SU-DHL-6 (cell line): Measurements from ENCODE around the gene SHD.

Experiments used
- H2AFZ ChIP-seq: fragments of 200-600 bp; sonication (generic); 2 replicates; pipeline ENCODE4 v1.6.1; 2014; ENCODE audit warnings: low read depth, mild to moderate bottlenecking, moderate library complexity, mixed read lengths, antibody characterized with exemption, low read length; ENCODE audit not compliant: severe bottlenecking
- H3F3A ChIP-seq: fragments of 200-600 bp; shearing (Covaris generic); 2 replicates; pipeline ENCODE4 v1.6.0; 2016; ENCODE audit warnings: antibody characterized with exemption, mild to moderate bottlenecking; ENCODE audit not compliant: insufficient read depth
- H3K27ac ChIP-seq: fragments of 200-600 bp; sonication (generic); 2 replicates; pipeline ENCODE4 v1.5.1; 2016; ENCODE audit warnings: low read depth, mild to moderate bottlenecking, low read length, moderate library complexity, mixed read lengths
- H3K27me3 ChIP-seq: fragments of 200-600 bp; sonication (generic), shearing (Covaris generic); 2 replicates; pipeline ENCODE4 v1.6.0; 2014; ENCODE audit warnings: mild to moderate bottlenecking, low read length
- H3K36me3 ChIP-seq: fragments of 200-600 bp; sonication (generic); 2 replicates; pipeline ENCODE4 v1.6.1; 2014; ENCODE audit warnings: mild to moderate bottlenecking, low read length, mixed read lengths
- H3K4me2 ChIP-seq: fragments of 300-600, 200-600 bp; shearing (Covaris generic), sonication (generic); 2 replicates; pipeline ENCODE4 v1.6.0; 2014; ENCODE audit warnings: low read length, low read depth, mild to moderate bottlenecking; ENCODE audit not compliant: poor library complexity, severe bottlenecking
- H3K4me3 ChIP-seq: fragments of 200-600 bp; sonication (generic); 2 replicates; pipeline ENCODE4 v1.5.1; 2014; ENCODE audit warnings: antibody characterized with exemption, low read length, mild to moderate bottlenecking, mixed read lengths; ENCODE audit not compliant: insufficient read depth, poor library complexity, severe bottlenecking
- H3K79me2 ChIP-seq: fragments of 200-600 bp; sonication (generic); 2 replicates; pipeline ENCODE4 v1.6.1; 2014; ENCODE audit warnings: mild to moderate bottlenecking, low read length, moderate library complexity; ENCODE audit not compliant: insufficient read depth
- H3K9ac ChIP-seq: fragments of 200-600 bp; sonication (generic); 2 replicates; pipeline ENCODE4 v1.7.0; 2014; ENCODE audit warnings: mild to moderate bottlenecking, low read length
- H3K9me2 ChIP-seq: fragments of 200-600 bp; sonication (generic); replicated peaks from 2 replicates; pipeline ENCODE4 v1.6.1; 2014; ENCODE audit warnings: low read length; ENCODE audit not compliant: insufficient read depth
- H3K9me3 ChIP-seq: fragments of 200-600 bp; sonication (generic); 2 replicates; pipeline ENCODE4 v1.6.1; 2014; ENCODE audit warnings: low read length, mixed read lengths; ENCODE audit not compliant: insufficient read depth
- H4K20me1 ChIP-seq: fragments of 200-600 bp; sonication (generic); 2 replicates; pipeline ENCODE4 v1.6.1; 2014; ENCODE audit warnings: low read depth, mild to moderate bottlenecking, antibody characterized with exemption, low read length, moderate library complexity, mixed read lengths
- EZH2phosphoT487 ChIP-seq: fragments of 200-600 bp; sonication (generic), shearing (Covaris generic); conservative IDR thresholded peaks from 2 replicates; pipeline ENCODE4 v1.6.1; 2018; ENCODE audit warnings: mild to moderate bottlenecking, antibody characterized with exemption, low read length, moderate library complexity, mixed read lengths
- TF ChIP-seq, protein P1 (sequence below): fragments of 200-600 bp; sonication (generic); IDR thresholded peaks from one replicate; pipeline ENCODE4 v1.5.1; 2017; ENCODE audit warnings: antibody characterized with exemption, mild to moderate bottlenecking, low read length, moderate library complexity; ENCODE audit not compliant: insufficient read depth, poor library complexity, severe bottlenecking

Gene SHD

DNA sequence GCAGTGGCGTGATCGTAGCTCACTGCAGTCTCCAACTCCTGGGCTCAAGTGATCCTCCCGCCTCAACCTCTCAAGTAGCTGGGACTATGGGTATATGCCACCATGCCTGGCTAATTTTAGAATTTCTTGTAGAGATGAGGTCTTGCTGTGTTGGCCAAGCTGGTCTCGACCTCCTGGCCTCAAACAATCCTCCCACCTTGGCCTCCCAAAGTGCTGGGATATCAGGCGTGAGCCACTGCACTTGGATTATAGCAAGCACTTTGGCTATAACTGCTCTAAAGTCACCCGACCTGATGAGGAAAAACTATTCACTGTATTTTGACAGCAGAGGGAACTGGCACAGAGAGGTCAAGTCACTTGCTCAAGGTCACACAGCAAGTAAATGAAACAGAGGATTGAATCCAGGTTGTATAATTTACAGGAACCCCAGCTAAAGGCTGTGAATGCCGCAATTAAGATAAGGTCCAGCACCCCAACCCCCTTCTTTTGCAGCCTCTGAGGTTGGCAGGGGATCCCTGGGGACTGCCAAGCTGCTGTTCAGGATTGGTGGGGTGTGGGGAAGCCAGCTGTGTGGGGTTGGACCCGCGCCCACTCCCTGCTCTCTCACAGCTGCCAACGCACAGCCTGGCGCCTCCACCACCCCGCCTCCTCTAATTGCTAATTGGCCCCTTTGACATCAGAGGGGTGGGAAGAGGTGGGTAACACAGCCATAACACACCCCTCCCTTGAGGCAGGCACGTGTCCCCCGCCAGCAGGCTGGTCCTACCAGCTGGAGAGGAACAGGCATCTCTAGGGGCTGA is 17.1 kb downstream of the SHD start:
- no peak overlapping the region for H3K27ac ChIP-seq
- H3K27me3 ChIP-seq, result no peaks in the 10 kb centered on the region
- no peaks in the 10 kb centered on the region for H3K79me2 ChIP-seq
- H2AFZ ChIP-seq, result no peak overlapping the region
- TF ChIP-seq EZH2phosphoT487, result no peak
- TF ChIP-seq, protein P1, sequence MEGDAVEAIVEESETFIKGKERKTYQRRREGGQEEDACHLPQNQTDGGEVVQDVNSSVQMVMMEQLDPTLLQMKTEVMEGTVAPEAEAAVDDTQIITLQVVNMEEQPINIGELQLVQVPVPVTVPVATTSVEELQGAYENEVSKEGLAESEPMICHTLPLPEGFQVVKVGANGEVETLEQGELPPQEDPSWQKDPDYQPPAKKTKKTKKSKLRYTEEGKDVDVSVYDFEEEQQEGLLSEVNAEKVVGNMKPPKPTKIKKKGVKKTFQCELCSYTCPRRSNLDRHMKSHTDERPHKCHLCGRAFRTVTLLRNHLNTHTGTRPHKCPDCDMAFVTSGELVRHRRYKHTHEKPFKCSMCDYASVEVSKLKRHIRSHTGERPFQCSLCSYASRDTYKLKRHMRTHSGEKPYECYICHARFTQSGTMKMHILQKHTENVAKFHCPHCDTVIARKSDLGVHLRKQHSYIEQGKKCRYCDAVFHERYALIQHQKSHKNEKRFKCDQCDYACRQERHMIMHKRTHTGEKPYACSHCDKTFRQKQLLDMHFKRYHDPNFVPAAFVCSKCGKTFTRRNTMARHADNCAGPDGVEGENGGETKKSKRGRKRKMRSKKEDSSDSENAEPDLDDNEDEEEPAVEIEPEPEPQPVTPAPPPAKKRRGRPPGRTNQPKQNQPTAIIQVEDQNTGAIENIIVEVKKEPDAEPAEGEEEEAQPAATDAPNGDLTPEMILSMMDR, result no peak
- H3K9me2 ChIP-seq, result no peaks in the 10 kb centered on the region
- no peak overlapping the region for H3K9ac ChIP-seq
- H3K4me3 ChIP-seq, result no peak overlapping the region
- no peaks in the 10 kb centered on the region for H3F3A ChIP-seq
- no peak overlapping the region for H3K4me2 ChIP-seq
- no peaks in the 10 kb centered on the region for H4K20me1 ChIP-seq
- no peaks in the 10 kb centered on the region for H3K36me3 ChIP-seq
- no peaks in the 10 kb centered on the region for H3K9me3 ChIP-seq

DNA sequence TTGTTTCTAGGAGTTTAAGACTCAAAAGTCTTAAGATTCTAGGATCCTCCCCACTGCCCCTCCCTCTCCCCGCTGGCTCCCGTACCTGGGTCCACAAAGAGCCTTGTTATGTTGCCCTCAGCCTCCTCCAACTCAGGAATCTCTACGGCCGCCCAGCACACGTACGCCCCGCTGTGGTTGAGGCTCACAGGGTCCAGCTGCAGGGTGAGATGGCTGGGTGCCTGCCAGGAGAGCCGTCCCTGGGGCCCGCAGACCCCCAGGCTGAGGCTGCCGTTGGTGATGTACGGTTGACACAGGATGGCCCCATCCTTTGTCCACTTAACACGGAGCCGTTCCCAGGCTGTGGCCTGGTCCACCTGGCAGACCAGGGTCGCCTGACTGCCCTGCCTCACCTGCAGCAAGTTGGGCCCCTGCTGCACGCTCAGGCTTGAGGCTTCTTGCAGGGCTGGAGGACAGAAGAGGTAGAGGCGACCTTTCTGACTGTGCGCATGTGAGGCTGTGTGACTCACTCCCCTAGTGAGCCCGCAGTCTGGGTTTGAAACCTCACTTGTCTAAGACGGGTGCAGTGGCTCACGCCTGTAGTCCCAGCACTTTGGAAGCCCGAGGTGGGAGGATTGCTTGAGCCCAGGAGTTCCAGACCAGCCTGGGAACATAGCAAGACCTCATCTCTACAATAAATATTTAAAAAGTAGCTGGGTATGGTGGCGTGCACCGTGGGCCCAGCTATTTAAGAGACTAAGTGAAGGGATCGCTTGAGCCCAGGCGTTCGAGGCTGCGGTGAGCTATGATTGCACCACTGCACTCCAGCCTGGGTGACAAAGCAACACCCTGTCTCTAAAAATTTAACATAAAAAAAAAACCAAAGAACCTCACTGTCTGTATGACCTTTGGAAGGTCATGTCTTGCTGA is 19.1 kb downstream of the SHD start:
- Histone ChIP-seq H3K27me3 (no peaks in the 10 kb centered on the region), H3K36me3 (no peaks in the 10 kb centered on the region), H3K9me3 (no peaks in the 10 kb centered on the region), H3K79me2 (no peaks in the 10 kb centered on the region), H3K4me2 (no peak overlapping the region), H3K4me3 (no peak overlapping the region), H3K27ac (no peak overlapping the region), H3K9ac (no peak overlapping the region), H4K20me1 (no peaks in the 10 kb centered on the region), H3F3A (no peaks in the 10 kb centered on the region), H2AFZ (no peak overlapping the region), H3K9me2 (no peaks in the 10 kb centered on the region)
- TF ChIP-seq EZH2phosphoT487, result no peak
- TF ChIP-seq, protein P1, result no peak

DNA sequence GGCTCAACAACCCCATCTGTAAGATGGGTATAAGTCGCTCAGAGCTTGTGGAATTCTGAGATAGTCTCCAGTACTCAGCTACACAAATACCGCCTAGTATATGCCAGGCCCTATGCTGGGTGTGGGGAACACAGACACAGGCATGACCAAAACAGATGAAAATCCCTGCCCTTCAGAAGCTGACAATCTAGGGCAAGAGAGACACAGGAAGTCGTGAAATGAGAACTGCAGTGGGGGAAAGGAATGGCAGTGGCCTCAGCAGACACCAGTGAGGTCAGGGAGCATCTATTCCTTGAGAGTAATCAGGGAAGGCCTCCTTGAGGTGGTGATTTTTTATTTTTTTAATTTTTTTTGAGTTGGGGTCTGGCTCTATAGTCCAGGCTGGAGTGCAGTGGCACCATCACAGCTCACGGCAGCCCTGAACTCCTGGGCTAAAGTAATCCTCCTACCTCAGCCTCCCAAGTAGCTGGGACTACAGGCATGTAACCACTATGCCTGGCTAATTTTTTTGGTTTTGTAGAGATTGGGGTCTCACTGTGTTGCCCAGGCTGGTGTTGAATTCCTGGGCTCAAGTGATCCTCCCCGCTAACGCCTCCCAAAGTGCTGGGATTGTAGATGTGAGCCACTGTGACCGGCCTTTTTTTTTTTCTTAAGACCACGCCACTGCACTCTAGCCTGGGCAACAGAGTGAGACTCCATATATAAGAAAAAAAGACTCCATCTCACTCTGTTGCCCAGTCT is 19.9 kb downstream of the SHD start:
- Histone ChIP-seq H3F3A (no peaks in the 10 kb centered on the region), H3K9ac (no peak overlapping the region), H3K27me3 (no peaks in the 10 kb centered on the region), H3K9me3 (no peaks in the 10 kb centered on the region), H3K27ac (no peak overlapping the region), H3K4me2 (no peak overlapping the region), H3K4me3 (no peak overlapping the region), H3K9me2 (no peaks in the 10 kb centered on the region), H3K79me2 (no peaks in the 10 kb centered on the region), H2AFZ (no peak overlapping the region), H3K36me3 (no peaks in the 10 kb centered on the region), H4K20me1 (no peaks in the 10 kb centered on the region)
- no peak for TF ChIP-seq EZH2phosphoT487
- TF ChIP-seq, protein P1, result no peak
